HEK293T (cell line): Measurements from ENCODE around the gene MTMR3.

Source experiments
- ARNT ChIP-seq: fragments of 450-650 bp; IDR thresholded peaks from 2 replicates; pipeline ENCODE4 v1.6.1; 2017; ENCODE audit warnings: mild to moderate bottlenecking
- BHLHE40 ChIP-seq: fragments of 450-650 bp; IDR thresholded peaks from 2 replicates; pipeline ENCODE4 v1.6.1; 2016; ENCODE audit warnings: mild to moderate bottlenecking, moderate library complexity, borderline replicate concordance
- FOXK2 ChIP-seq: fragments of 450-650 bp; IDR thresholded peaks from 2 replicates; pipeline ENCODE4 v1.6.1; 2016; ENCODE audit warnings: mild to moderate bottlenecking
- FOXM1 ChIP-seq: fragments of 450-650 bp; IDR thresholded peaks from 2 replicates; pipeline ENCODE4 v1.6.1; 2017; ENCODE audit warnings: mild to moderate bottlenecking, borderline replicate concordance
- HDGF ChIP-seq: fragments of 450-650 bp; IDR thresholded peaks from 2 replicates; pipeline ENCODE4 v1.6.1; 2017; ENCODE audit warnings: antibody characterized with exemption, borderline replicate concordance
- L3MBTL2 ChIP-seq: fragments of 450-650 bp; conservative IDR thresholded peaks from 2 replicates; pipeline ENCODE4 v1.6.1; 2016; ENCODE audit warnings: mild to moderate bottlenecking
- LEF1 ChIP-seq: fragments of 450-650 bp; IDR thresholded peaks from 2 replicates; pipeline ENCODE4 v1.6.1; 2017; ENCODE audit warnings: mild to moderate bottlenecking, borderline replicate concordance
- NFRKB ChIP-seq: fragments of 450-650 bp; IDR thresholded peaks from 2 replicates; pipeline ENCODE4 v1.6.1; 2016; ENCODE audit warnings: mild to moderate bottlenecking, moderate library complexity
- SUZ12 ChIP-seq: fragments of 450-650 bp; IDR thresholded peaks from 2 replicates; pipeline ENCODE4 v1.6.1; 2016; ENCODE audit warnings: mild to moderate bottlenecking
- TARDBP ChIP-seq: fragments of 450-650 bp; IDR thresholded peaks from 2 replicates; pipeline ENCODE4 v1.6.1; 2016
- TF ChIP-seq, protein P1 (sequence below): fragments of 450-650 bp; IDR thresholded peaks from 2 replicates; pipeline ENCODE4 v1.6.1; 2016

DNA sequence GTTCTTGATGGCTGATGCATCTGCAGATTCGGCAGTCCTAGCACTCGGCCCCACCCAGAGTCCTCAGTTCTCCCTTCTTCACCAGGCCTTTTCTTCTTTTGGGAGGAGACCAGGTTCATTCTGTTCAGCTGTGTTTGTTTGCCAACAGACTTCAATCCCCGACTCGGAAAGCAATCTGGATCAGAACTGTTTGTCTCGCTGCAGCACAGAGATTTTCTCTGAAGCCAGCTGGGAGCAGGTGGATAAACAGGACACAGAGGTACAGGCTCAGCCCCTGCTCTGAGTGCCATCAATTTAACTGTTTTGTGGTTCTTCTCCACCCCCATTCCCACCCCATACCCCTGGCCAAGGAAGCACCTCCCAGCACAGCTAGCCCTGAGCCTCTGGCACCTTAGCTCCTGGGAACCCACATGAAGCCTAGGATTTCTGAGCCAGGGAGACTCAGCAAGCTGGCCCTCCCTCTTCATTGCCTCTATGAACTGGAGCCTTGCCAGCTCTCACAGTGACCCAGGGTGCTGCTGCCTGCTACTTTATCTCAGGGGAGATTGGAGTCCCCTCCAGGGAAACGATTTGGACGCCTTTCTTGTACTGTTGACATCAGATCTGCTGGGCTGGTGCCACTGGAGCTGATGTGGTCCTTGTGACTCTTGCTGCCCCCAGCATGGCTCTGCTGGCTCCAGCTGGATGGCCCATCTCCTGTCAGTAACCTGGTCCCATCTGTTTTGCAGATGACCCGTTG is 139.1 kb downstream of the MTMR3 start:
- no peak for TF ChIP-seq ARNT
- no peak for TF ChIP-seq BHLHE40
- TF ChIP-seq FOXK2 = no peak
- TF ChIP-seq L3MBTL2 = no peak
- no peak for TF ChIP-seq SUZ12
- no peak for TF ChIP-seq TARDBP
- no peak for TF ChIP-seq NFRKB
- TF ChIP-seq, protein P1, sequence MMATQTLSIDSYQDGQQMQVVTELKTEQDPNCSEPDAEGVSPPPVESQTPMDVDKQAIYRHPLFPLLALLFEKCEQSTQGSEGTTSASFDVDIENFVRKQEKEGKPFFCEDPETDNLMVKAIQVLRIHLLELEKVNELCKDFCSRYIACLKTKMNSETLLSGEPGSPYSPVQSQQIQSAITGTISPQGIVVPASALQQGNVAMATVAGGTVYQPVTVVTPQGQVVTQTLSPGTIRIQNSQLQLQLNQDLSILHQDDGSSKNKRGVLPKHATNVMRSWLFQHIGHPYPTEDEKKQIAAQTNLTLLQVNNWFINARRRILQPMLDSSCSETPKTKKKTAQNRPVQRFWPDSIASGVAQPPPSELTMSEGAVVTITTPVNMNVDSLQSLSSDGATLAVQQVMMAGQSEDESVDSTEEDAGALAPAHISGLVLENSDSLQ = no peak
- no peak for TF ChIP-seq HDGF
- no peak for TF ChIP-seq LEF1
- no peak for TF ChIP-seq FOXM1
